ENCODE data around the gene REV3L.
"Not testable (repeated sequence)": the region's sequence is repeated elsewhere in the genome, so short reads cannot be mapped to it uniquely, and the experiment has no call there.

REV3L gene

DNA sequence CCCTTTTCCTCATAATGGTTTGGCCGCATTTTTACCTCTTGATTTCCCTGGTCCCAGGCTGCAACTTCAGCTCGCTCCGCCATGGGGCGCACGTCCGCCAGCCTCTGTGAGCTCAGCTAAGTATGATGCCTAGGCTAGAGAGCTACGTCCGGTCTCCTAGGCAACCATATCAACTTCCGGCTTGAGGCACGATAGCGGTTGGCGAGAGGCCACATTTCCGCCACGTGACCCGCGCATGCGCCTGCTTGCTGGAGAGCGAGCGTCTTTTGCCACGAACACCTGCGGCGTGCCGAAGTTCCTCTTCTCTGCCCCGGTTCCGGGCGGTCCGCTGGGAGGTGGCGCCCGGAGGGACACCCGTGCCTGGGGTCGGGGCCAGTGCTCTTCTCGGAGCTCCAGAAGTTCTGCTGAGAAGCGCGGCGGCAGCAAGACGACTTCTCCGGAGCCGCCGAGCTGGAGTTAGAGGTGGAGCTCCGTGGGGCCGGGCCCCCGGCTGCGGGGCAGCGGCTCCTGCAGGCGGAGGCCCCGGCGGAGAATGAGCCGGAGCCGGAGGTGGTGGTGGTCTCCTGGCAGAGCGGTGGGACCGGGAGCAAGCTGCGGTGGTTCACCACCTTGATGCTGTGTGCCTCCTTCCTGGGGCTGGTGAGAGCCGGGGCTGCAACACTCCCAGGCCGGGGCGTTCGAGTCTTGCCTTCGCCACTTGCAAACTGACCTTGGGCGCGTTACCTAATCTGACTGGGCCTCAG lies 223.8 kb downstream of the REV3L start:
- peak; percentile 82 to 97 for DNase-seq (ENCODE audit: low read depth in 1 of 2, low spot score in 1 of 2)
- in situ Hi-C loops (cut with HindIII; ENCODE audit: low pct_unique_long_range_greater_than_20kb, low sequenced_read_pairs), result no loop called here
- no peak for TF ChIP-seq JUND (IDR thresholded peaks at IDR 0.05; ENCODE audit: low read depth)

DNA sequence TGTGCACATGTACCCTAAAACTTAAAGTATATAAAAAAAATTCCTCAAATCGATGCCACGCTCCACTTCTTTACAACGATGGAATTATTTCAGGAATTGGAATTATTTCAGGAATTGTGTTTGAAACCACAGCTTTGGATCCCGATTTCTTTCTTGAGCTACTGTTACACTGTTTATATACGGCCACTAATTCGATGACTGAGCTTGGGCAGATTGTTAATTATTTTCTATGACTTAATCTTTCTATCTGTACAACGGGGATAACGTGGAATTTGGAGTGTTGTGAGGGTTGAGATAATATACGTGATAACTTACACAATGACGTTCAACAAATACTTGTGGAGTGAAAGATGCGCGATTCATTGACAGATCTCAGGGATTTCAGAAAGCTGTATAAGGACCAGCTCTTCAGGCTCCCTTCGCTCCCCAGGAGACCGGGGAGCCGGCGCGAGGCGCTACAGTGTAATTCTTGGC lies 224.4 kb downstream of the REV3L start:
- no peak for TF ChIP-seq JUND (IDR thresholded peaks at IDR 0.05; ENCODE audit: low read depth)
- no peak for DNase-seq (ENCODE audit: low read depth in 1 of 2, low spot score in 1 of 2)
- in situ Hi-C loops (cut with HindIII; ENCODE audit: low pct_unique_long_range_greater_than_20kb, low sequenced_read_pairs), result no loop called here

DNA sequence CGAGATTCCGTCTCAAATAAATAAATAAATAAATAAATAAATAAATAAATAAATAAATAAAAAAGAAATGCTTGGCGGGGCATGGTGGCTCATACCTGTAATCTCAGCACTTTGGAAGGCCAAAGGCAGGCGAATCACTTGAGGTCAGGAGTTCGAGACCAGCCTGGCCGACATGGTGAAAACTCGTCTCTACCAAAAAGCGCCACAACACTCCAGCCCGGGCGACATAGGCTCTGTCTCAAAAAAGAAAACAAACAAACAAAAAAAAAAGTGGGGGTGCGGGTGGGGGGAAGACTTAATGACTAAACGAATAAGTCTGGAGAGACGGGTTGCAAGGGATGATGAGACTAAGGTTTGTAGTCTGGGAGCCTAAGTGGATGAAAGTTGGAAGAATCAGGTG lies 225.0 kb downstream of the REV3L start:
- TF ChIP-seq JUND (IDR thresholded peaks at IDR 0.05; ENCODE audit: low read depth), result no peak
- DNase-seq (ENCODE audit: low read depth in 1 of 2, low spot score in 1 of 2), result no peak
- in situ Hi-C loops (cut with HindIII; ENCODE audit: low pct_unique_long_range_greater_than_20kb, low sequenced_read_pairs), result no loop called here

DNA sequence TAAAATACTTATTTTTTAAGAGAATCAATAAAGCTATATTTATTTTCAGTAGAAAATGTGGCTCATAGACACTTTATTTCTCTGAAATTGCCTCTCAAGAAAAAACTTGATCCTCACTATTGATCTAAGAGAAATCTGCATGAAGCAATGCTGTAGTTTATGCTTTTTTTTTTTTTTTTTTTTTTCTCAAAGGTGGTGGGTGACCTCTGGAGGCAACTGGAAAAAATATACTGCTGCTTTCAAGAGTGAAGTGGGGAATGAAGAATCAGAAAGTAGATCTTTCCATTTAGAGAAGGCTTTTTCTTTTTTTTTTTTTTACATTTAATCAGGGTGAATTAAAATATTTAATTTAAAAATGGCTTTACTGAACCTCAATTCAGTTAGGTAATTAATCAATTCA lies 226.4 kb downstream of the REV3L start:
- TF ChIP-seq JUND (IDR thresholded peaks at IDR 0.05; ENCODE audit: low read depth), result no peak
- DNase-seq (ENCODE audit: low read depth in 1 of 2, low spot score in 1 of 2), result peak in 1 of 2 experiments; percentile 3
- in situ Hi-C loops (cut with HindIII; ENCODE audit: low pct_unique_long_range_greater_than_20kb, low sequenced_read_pairs), result no loop called here

DNA sequence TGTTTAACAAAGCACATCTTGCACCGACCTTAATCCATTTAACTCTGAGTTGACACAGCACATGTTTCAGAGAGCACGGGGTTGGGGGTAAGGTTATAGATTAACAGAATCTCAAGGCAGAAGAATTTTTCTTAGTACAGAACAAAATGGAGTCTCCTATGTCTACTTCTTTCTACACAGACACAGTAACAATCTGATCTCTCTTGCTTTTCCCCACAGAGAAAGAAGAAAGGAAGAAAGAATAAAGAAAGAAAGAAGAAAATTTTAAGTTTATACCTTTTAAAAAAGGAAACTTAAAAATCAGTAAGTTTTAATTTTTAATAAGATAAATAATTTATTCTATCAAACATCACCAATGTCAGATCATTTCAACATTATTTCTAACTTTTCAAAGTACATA lies 227.2 kb downstream of the REV3L start:
- DNase-seq (ENCODE audit: low read depth in 1 of 2, low spot score in 1 of 2); in situ Hi-C loops (cut with HindIII; ENCODE audit: low pct_unique_long_range_greater_than_20kb, low sequenced_read_pairs): not testable (repeated sequence)

DNA sequence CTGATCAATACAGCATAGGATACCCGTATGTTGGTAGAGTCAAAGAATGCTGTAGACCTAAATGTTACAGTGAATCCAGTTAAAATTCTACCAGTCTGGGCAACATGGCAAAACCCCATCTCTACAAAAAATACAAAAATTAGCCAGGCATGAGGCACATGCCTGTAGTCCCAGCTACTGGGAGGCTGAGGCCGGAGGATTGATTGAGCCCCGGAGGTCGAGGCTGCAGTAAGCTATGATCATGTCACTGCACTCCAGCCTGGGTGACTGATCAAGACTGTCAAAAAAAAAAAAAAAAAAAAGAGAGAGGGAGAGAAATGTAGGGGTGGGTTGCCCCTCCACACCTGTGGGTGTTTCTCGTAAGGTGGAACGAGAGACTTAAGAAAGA lies 228.2 kb downstream of the REV3L start:
- TF ChIP-seq JUND (IDR thresholded peaks at IDR 0.05; ENCODE audit: low read depth), result no peak
- DNase-seq (ENCODE audit: low read depth in 1 of 2, low spot score in 1 of 2), result no peak
- in situ Hi-C loops (cut with HindIII; ENCODE audit: low pct_unique_long_range_greater_than_20kb, low sequenced_read_pairs), result no loop called here

DNA sequence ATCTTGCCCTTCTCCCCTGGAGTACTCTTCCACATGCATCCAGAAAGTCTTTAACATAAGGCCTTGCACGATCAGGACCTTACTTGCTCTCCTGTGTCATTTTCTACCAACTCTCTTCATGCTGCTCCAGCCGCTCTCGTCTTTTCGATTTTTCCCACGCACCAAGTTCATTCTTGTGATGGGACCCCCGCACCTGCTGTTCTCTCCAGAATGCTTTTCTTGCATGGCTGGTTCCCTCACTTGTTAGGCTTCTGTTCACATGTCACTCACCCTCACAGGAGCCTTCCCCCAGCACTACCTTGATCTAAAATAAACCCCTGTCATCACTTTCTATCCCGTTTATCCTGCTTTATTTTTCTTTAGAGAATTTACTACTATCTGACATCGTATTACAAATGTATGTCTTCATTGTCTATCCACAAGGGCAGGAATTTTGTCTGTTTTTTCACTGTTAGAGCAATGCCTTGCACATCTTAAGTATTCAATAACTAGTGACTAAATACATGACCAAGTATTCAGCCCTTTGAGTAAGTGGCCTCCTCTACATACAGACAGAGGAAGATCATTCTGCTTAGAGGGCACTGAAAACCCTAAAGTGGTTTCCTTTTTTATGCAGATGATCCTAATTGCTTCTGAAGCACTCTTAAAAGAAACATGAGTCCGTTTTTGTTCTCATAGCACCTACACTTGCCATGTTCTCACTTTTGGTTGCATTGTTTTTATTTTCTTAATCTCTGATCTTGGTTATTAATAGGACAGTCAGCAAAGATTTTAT lies 228.8 kb downstream of the REV3L start:
- TF ChIP-seq JUND (IDR thresholded peaks at IDR 0.05; ENCODE audit: low read depth), result no peak
- DNase-seq (ENCODE audit: low read depth in 1 of 2, low spot score in 1 of 2), result no peak
- in situ Hi-C loops (cut with HindIII; ENCODE audit: low pct_unique_long_range_greater_than_20kb, low sequenced_read_pairs), result no loop called here

DNA sequence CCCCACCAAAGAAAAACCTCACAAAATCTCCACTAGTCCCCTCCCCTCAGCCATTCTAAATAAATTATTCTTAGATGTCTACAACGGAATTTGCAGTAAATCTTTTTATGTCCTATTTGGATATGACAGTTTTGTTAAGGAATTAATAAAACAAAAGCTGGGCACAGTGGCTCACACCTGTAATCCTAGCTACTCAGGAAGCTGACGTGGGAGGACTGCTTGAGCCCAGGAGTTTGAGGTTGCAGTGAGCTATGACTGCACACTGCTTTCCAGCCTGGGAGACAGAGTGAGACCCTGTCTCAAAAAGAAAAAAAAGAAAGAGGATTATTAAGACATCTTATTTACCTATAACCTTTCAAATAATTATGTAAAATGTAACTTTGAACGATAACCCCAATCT lies 230.3 kb downstream of the REV3L start:
- in situ Hi-C loops (cut with HindIII; ENCODE audit: low pct_unique_long_range_greater_than_20kb, low sequenced_read_pairs), result no loop called here
- no peak for DNase-seq (ENCODE audit: low read depth in 1 of 2, low spot score in 1 of 2)
- no peak for TF ChIP-seq JUND (IDR thresholded peaks at IDR 0.05; ENCODE audit: low read depth)

DNA sequence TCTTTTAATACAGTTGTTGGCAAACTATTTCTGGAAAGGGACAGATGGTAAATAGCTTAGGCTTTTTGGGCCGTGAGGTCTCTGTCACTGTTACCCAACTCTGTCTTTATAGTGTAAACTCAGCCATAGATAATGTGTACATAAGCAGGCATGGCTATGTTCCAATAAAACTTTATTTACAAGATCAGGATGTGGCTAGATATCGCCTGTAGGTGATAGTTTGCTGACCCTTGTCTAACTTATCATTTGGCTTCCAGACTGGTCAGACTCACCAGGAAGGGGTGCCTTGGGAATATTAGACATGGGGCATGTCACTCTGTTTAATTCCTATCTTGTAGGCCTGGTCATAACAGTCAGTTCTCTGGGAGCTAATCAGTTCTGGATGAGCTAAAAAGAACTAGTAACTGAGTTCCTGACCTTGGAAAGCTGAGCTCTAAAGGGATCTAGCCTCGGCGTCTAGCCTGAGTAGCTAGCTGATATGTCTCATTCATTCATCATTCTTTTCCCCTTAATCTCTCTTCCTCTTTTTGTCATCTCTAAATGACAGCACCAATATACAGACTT lies 232.1 kb downstream of the REV3L start:
- TF ChIP-seq JUND (IDR thresholded peaks at IDR 0.05; ENCODE audit: low read depth), result no peak
- DNase-seq (ENCODE audit: low read depth in 1 of 2, low spot score in 1 of 2), result no peak
- in situ Hi-C loops (cut with HindIII; ENCODE audit: low pct_unique_long_range_greater_than_20kb, low sequenced_read_pairs), result no loop called here
